Measurements from ENCODE around the gene NCBP2.

Gene NCBP2

DNA sequence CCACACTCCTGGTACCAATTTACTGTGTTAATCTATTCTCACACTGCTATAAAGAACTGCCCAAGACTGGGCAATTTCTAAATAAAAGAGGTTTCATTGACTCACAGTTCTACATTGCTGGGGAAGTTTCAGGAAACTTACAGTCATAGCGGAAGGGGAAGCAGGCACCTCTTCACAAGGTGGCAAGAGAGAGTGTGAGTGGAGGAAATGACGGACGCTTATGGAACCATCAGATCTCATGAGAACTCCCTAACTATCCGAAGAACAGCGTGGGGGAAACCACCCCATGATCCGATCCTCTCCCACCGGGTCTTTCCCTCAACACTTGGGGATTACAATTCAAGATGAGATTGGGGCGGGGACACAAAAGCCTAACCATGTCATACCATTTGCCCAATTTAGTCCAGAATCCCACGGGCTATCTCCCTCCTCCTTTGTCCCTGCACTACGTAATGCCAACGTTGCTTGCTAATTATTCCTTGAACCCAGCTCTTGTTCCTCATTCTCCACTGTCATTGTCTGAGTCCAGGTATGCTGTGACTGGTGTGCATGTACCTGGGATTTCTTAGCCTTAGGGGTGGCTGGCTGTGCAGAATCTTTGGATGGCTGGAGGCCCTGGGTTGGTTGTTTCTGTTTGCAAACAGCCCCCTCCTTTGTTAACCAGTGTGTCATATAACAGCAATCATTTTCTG, 22.9 kb upstream of the NCBP2 start:
- TF ChIP-seq, protein P1, sequence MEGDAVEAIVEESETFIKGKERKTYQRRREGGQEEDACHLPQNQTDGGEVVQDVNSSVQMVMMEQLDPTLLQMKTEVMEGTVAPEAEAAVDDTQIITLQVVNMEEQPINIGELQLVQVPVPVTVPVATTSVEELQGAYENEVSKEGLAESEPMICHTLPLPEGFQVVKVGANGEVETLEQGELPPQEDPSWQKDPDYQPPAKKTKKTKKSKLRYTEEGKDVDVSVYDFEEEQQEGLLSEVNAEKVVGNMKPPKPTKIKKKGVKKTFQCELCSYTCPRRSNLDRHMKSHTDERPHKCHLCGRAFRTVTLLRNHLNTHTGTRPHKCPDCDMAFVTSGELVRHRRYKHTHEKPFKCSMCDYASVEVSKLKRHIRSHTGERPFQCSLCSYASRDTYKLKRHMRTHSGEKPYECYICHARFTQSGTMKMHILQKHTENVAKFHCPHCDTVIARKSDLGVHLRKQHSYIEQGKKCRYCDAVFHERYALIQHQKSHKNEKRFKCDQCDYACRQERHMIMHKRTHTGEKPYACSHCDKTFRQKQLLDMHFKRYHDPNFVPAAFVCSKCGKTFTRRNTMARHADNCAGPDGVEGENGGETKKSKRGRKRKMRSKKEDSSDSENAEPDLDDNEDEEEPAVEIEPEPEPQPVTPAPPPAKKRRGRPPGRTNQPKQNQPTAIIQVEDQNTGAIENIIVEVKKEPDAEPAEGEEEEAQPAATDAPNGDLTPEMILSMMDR (IDR thresholded peaks at IDR 0.05; ENCODE audit: borderline replicate concordance, extremely low read depth, low read length, poor library complexity, severe bottlenecking): no peak
- no peak for TF ChIP-seq EZH2 (IDR thresholded peaks at IDR 0.05; ENCODE audit: borderline replicate concordance, low read depth, low read length, severe bottlenecking)
- Histone ChIP-seq H3K4me2 (ENCODE audit: insufficient read depth, low read length) (no peak overlapping the region), H3K9me3 (ENCODE audit: insufficient read depth, low read length, severe bottlenecking) (no peaks in the 10 kb centered on the region), H3K79me2 (ENCODE audit: insufficient read depth, low read length) (no peaks in the 10 kb centered on the region; the same call in 1 of the 2 replicates), H4K20me1 (ENCODE audit: insufficient read depth, low read length) (peaks cover 5% of the 10 kb centered on the region; the same call in 1 of the 2 replicates), H3K4me1 (ENCODE audit: insufficient read depth, low read length) (peaks cover 23% of the 10 kb centered on the region), H3K36me3 (ENCODE audit: insufficient read depth, low read length) (peaks cover 17% of the 10 kb centered on the region; the same call in 1 of the 2 replicates), H3K4me3 (ENCODE audit: low read depth in 1 of 2, low read length in 2 of 2) (no peak overlapping the region), H2AFZ (ENCODE audit: low read depth, low read length) (no peak overlapping the region), H3K27ac (ENCODE audit: low read length) (no peak overlapping the region), H3K27me3 (ENCODE audit: insufficient read depth, low read length, poor library complexity) (no peaks in the 10 kb centered on the region), H3K9ac (ENCODE audit: low read depth, low read length) (no peak overlapping the region)
- DNase-seq (no peak), ATAC-seq (ENCODE audit: insufficient read depth, low read depth) (no peak)

DNA sequence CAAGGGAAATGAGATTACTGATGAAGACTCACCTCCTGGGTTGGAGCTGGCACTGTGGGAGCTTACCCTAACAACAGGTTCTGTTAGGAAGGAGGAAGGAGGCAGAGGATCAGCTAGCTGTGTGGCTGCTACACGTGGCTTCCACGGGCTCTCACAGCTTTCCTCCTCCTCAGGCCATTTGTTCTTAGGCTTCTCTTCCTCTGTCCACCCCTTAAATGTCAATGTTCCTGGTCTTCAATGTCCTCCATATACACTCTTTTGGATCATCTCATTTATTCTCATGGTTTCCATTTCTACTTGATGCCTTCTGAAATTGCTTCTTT, 21.3 kb upstream of the NCBP2 start:
- H3K36me3 ChIP-seq (ENCODE audit: insufficient read depth, low read length): peaks cover 17% of the 10 kb centered on the region; the same call in 1 of the 2 replicates
- H3K4me2 ChIP-seq (ENCODE audit: insufficient read depth, low read length): no peak overlapping the region
- TF ChIP-seq, protein P1 (IDR thresholded peaks at IDR 0.05; ENCODE audit: borderline replicate concordance, extremely low read depth, low read length, poor library complexity, severe bottlenecking): no peak
- no peak for TF ChIP-seq EZH2 (IDR thresholded peaks at IDR 0.05; ENCODE audit: borderline replicate concordance, low read depth, low read length, severe bottlenecking)
- no peaks in the 10 kb centered on the region; the same call in 1 of the 2 replicates for H3K79me2 ChIP-seq (ENCODE audit: insufficient read depth, low read length)
- H3K27me3 ChIP-seq (ENCODE audit: insufficient read depth, low read length, poor library complexity): no peaks in the 10 kb centered on the region
- H3K27ac ChIP-seq (ENCODE audit: low read length): no peak overlapping the region
- H3K4me1 ChIP-seq (ENCODE audit: insufficient read depth, low read length): peaks cover 13% of the 10 kb centered on the region
- H3K4me3 ChIP-seq (ENCODE audit: low read depth in 1 of 2, low read length in 2 of 2): no peak overlapping the region
- peaks cover 5% of the 10 kb centered on the region; the same call in 1 of the 2 replicates for H4K20me1 ChIP-seq (ENCODE audit: insufficient read depth, low read length)
- no peak overlapping the region for H2AFZ ChIP-seq (ENCODE audit: low read depth, low read length)
- no peaks in the 10 kb centered on the region for H3K9me3 ChIP-seq (ENCODE audit: insufficient read depth, low read length, severe bottlenecking)
- no peak overlapping the region for H3K9ac ChIP-seq (ENCODE audit: low read depth, low read length)
- ATAC-seq (ENCODE audit: insufficient read depth, low read depth) (0 out of 3 replicates have a peak, but pooled peaks have one; percentile 27), DNase-seq (no peak)

DNA sequence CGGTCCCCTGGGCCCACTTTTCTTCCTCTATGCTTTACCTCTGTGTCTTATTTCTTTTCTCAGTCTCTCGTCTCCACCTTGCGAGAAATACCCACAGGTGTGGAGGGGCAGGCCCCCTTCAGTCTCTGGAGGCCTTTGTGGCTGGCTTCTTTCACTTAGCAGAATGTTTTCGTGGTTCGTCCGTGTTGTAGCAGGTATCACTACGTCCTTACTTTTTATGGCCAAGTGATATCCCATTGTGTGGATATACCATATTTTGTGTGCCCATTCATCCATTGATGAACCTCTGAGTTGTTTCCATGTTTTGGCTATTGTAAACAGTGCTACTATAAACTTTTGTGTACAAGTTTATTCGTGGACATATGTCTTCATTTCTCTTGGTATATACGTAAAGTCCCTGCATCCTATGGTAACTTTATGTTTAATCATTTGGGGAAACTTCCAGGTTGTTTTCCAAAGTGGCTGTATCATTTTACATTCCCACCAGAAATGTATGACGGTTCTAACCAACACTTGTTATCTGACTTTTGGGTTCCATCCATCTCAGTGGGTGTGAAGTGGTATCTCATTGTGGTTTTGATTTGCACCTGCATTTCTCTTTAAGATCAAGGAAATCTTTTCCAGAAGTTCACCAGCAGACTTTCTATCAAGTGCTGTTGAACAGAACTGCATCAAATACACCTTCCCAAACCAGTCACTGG, 20.8 kb upstream of the NCBP2 start:
- no peaks in the 10 kb centered on the region for H3K27me3 ChIP-seq (ENCODE audit: insufficient read depth, low read length, poor library complexity)
- no peaks in the 10 kb centered on the region for H3K9me3 ChIP-seq (ENCODE audit: insufficient read depth, low read length, severe bottlenecking)
- peaks cover 8% of the 10 kb centered on the region for H3K4me1 ChIP-seq (ENCODE audit: insufficient read depth, low read length)
- H4K20me1 ChIP-seq (ENCODE audit: insufficient read depth, low read length): peaks cover 5% of the 10 kb centered on the region; the same call in 1 of the 2 replicates
- no peak overlapping the region for H3K4me3 ChIP-seq (ENCODE audit: low read depth in 1 of 2, low read length in 2 of 2)
- H2AFZ ChIP-seq (ENCODE audit: low read depth, low read length): no peak overlapping the region
- no peaks in the 10 kb centered on the region; the same call in 1 of the 2 replicates for H3K79me2 ChIP-seq (ENCODE audit: insufficient read depth, low read length)
- no peak overlapping the region for H3K4me2 ChIP-seq (ENCODE audit: insufficient read depth, low read length)
- peaks cover 17% of the 10 kb centered on the region; the same call in 1 of the 2 replicates for H3K36me3 ChIP-seq (ENCODE audit: insufficient read depth, low read length)
- H3K9ac ChIP-seq (ENCODE audit: low read depth, low read length): no peak overlapping the region
- no peak for TF ChIP-seq EZH2 (IDR thresholded peaks at IDR 0.05; ENCODE audit: borderline replicate concordance, low read depth, low read length, severe bottlenecking)
- TF ChIP-seq, protein P1 (IDR thresholded peaks at IDR 0.05; ENCODE audit: borderline replicate concordance, extremely low read depth, low read length, poor library complexity, severe bottlenecking): no peak
- DNase-seq (no peak), ATAC-seq (ENCODE audit: insufficient read depth, low read depth) (0 out of 3 replicates have a peak, but pooled peaks have one; percentile 25)
- no peak overlapping the region for H3K27ac ChIP-seq (ENCODE audit: low read length)
